AG09309 (cell line): Measurements from ENCODE around the gene PCDHB7.
"Not testable (repeated sequence)": the region's sequence is repeated elsewhere in the genome, so short reads cannot be mapped to it uniquely, and the experiment has no call there.

ENCODE experiments used
- DNase-seq: peaks from one replicate; pipeline ENCODE4 v3.0.0-alpha.2; 2010; ENCODE audit warnings: low read depth
- H3K4me3 ChIP-seq: 2 replicates; pipeline ENCODE4 v1.5.1; 2011; ENCODE audit warnings: mild to moderate bottlenecking, low read depth, low read length, moderate library complexity; ENCODE audit not compliant: control insufficient read depth
- TF ChIP-seq, protein P1 (sequence below): IDR thresholded peaks from 2 replicates; pipeline ENCODE4 v1.5.1; 2011; ENCODE audit warnings: mild to moderate bottlenecking, low read depth, low read length, inconsistent platforms; ENCODE audit not compliant: insufficient read depth, control insufficient read depth; ENCODE audit errors: missing control alignments

The PCDHB7 gene

DNA sequence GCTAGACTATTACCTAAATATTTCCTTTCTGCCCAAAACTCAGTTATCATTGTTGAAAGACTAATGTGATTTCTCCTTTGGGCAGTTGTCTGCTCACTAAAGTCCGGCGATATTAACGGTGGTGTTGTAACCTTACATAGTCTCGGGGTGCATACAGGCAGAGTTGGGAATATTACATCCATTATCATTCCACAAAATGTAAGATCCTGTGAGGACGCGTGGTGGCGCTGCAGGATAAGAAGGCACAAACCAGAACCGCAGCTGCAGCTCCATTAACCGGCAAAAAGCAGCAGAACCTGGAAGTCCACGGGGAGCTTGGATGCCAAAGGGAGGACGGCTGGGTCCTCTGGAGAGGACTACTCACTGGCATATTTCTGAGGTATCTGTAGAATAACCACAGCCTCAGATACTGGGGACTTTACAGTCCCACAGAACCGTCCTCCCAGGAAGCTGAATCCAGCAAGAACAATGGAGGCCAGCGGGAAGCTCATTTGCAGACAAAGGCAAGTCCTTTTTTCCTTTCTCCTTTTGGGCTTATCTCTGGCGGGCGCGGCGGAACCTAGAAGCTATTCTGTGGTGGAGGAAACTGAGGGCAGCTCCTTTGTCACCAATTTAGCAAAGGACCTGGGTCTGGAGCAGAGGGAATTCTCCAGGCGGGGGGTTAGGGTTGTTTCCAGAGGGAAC, 41.4 kb downstream of the PCDHB7 start, which contains the start of gene PCDHB13:
Gene PCDHB13, plus strand, starts transcription at position 264 of the 684 bp plus-strand sequence. Its CDS starts 205 bp downstream, at position 469.
- TF ChIP-seq, protein P1, sequence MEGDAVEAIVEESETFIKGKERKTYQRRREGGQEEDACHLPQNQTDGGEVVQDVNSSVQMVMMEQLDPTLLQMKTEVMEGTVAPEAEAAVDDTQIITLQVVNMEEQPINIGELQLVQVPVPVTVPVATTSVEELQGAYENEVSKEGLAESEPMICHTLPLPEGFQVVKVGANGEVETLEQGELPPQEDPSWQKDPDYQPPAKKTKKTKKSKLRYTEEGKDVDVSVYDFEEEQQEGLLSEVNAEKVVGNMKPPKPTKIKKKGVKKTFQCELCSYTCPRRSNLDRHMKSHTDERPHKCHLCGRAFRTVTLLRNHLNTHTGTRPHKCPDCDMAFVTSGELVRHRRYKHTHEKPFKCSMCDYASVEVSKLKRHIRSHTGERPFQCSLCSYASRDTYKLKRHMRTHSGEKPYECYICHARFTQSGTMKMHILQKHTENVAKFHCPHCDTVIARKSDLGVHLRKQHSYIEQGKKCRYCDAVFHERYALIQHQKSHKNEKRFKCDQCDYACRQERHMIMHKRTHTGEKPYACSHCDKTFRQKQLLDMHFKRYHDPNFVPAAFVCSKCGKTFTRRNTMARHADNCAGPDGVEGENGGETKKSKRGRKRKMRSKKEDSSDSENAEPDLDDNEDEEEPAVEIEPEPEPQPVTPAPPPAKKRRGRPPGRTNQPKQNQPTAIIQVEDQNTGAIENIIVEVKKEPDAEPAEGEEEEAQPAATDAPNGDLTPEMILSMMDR: peak; percentile 41
- DNase-seq: not testable (repeated sequence)
- peak within 1 kb of the TSS; percentile 5 for H3K4me3 ChIP-seq

DNA sequence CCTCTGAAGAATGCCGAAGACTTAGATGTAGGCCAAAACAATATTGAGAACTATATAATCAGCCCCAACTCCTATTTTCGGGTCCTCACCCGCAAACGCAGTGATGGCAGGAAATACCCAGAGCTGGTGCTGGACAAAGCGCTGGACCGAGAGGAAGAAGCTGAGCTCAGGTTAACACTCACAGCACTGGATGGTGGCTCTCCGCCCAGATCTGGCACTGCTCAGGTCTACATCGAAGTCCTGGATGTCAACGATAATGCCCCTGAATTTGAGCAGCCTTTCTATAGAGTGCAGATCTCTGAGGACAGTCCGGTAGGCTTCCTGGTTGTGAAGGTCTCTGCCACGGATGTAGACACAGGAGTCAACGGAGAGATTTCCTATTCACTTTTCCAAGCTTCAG, 42.1 kb downstream of the PCDHB7 start:
- DNase-seq, H3K4me3 ChIP-seq: not testable (repeated sequence)

DNA sequence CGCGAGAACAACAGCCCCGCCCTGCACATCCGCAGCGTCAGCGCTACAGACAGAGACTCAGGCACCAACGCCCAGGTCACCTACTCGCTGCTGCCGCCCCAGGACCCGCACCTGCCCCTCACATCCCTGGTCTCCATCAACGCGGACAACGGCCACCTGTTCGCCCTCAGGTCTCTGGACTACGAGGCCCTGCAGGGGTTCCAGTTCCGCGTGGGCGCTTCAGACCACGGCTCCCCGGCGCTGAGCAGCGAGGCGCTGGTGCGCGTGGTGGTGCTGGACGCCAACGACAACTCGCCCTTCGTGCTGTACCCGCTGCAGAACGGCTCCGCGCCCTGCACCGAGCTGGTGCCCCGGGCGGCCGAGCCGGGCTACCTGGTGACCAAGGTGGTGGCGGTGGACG, 43.1 kb downstream of the PCDHB7 start:
- H3K4me3 ChIP-seq, DNase-seq: not testable (repeated sequence)

DNA sequence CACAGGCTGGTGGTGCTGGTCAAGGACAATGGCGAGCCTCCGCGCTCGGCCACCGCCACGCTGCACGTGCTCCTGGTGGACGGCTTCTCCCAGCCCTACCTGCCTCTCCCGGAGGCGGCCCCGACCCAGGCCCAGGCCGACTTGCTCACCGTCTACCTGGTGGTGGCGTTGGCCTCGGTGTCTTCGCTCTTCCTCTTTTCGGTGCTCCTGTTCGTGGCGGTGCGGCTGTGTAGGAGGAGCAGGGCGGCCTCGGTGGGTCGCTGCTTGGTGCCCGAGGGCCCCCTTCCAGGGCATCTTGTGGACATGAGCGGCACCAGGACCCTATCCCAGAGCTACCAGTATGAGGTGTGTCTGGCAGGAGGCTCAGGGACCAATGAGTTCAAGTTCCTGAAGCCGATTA, 43.6 kb downstream of the PCDHB7 start:
- not testable (repeated sequence) for DNase-seq

DNA sequence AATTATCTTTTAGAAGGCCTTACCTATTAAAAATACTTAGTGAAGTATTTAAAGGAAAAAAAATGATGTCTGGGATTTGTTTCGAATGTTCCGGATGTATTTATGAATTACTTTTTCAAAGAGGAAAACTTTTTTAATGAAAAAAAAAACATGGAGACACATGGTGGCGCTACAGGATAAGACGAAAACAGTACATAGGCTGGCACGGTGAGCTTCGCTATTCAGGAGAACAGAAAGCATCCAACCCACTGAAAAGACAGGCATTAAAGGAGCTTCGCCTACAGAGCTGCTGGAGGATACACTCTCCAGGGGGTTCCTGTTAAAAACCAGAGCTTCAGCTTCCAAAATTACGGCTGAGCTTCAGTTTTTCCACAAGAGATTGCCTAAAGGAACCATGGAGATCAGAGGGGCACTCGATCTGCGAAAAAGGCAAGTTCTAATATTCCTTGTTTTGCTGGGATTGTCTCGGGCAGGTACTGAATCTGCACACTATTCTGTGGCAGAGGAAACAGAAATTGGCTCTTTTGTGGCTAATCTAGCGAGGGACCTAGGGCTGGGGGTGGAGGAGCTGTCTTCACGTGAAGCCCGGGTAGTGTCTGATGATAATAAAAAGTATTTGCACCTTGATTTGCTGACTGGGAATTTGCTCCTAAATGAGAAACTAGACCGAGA, 50.8 kb downstream of the PCDHB7 start, which contains the start of gene PCDHB14:
Gene PCDHB14, plus strand, starts transcription at position 232 of the 672 bp plus-strand sequence. Its CDS starts 163 bp downstream, at position 395.
- TF ChIP-seq, protein P1: peak; percentile 41
- DNase-seq: peak; percentile 16
- peak within 1 kb of the TSS; percentile 41 for H3K4me3 ChIP-seq

More for the DNA sequence above, 43.6 kb downstream of the PCDHB7 start:
- not testable (repeated sequence) for H3K4me3 ChIP-seq

DNA sequence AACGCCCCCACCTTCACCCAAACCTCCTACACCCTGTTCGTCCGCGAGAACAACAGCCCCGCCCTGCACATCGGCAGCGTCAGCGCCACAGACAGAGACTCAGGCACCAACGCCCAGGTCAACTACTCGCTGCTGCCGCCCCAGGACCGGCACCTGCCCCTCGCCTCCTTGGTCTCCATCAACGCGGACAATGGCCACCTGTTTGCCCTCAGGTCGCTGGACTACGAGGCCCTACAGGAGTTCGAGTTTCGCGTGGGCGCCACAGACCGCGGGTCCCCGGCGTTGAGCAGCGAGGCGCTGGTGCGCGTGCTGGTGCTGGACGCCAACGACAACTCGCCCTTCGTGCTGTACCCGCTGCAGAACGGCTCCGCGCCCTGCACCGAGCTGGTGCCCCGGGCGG, 52.4 kb downstream of the PCDHB7 start:
- H3K4me3 ChIP-seq, DNase-seq: not testable (repeated sequence)

DNA sequence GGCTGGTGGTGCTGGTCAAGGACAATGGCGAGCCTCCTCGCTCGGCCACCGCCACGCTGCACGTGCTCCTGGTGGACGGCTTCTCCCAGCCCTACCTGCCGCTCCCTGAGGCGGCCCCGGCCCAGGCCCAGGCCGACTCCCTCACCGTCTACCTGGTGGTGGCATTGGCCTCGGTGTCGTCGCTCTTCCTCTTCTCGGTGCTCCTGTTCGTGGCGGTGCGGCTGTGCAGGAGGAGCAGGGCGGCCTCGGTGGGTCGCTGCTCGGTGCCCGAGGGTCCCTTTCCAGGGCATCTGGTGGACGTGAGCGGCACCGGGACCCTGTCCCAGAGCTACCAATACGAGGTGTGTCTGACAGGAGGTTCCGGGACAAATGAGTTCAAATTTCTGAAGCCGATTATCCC, 53.0 kb downstream of the PCDHB7 start:
- DNase-seq, H3K4me3 ChIP-seq: not testable (repeated sequence)
